Neural crest cell (in vitro differentiated cells): ENCODE measurements around the gene SNAP25. TPM values are rescaled to one million over a fixed set of nuclear protein-coding genes. Genes with fewer than 3 reads are reported as not detected.

ENCODE experiments used
- DNase-seq: peaks from one replicate; pipeline ENCODE4 v3.0.0; 2021; ENCODE audit warnings: low read depth, mixed read lengths, low spot score
- H3K27ac Mint-ChIP-seq: one replicate; pipeline ENCODE4 v1.8.0; 2021; ENCODE audit warnings: mild to moderate bottlenecking, mixed read lengths; ENCODE audit not compliant: unreplicated experiment
- H3K27me3 Mint-ChIP-seq: 2 replicates; pipeline ENCODE4 v1.8.0; 2021; ENCODE audit warnings: low read depth, mild to moderate bottlenecking, mixed read lengths
- H3K36me3 Mint-ChIP-seq: 2 replicates; pipeline ENCODE4 v1.8.0; 2021; ENCODE audit warnings: low read depth, mild to moderate bottlenecking, mixed read lengths
- H3K4me1 Mint-ChIP-seq: 2 replicates; pipeline ENCODE4 v1.8.0; 2021; ENCODE audit warnings: mixed read lengths
- H3K4me3 Mint-ChIP-seq: one replicate; pipeline ENCODE4 v1.8.0; 2021; ENCODE audit warnings: mild to moderate bottlenecking, mixed read lengths
- H3K9me3 Mint-ChIP-seq: 2 replicates; pipeline ENCODE4 v1.8.0; 2021; ENCODE audit warnings: mixed read lengths
- CTCF ChIP-seq: fragments of 200-600 bp; sonication (generic); conservative IDR thresholded peaks from 2 replicates; pipeline ENCODE4 v1.5.0; 2021; ENCODE audit warnings: antibody characterized with exemption, mild to moderate bottlenecking
- total RNA-seq: library from RNA; stranded (reverse); gene quantifications from 2 replicates; pipeline ENCODE4 v1.2.1, GENCODE V29; 2021

The SNAP25 gene
- total RNA-seq, 1 donor from 2014 or later, result 9.2 TPM

- Mint-ChIP-seq H3K9me3 (peaks cover 5% of the 10 kb centered on the region), H3K36me3 (peaks cover 15% of the 10 kb centered on the region), H3K27ac (no peak overlapping the region), H3K4me3 (no peak overlapping the region), H3K4me1 (peaks cover 8% of the 10 kb centered on the region), H3K27me3 (no peaks in the 10 kb centered on the region)
- TF ChIP-seq CTCF, result no peak
- DNase-seq, result no peak
Measured at GRCh38 chr20:10306440-10307358, 88.1 kb downstream of the SNAP25 start.

DNA sequence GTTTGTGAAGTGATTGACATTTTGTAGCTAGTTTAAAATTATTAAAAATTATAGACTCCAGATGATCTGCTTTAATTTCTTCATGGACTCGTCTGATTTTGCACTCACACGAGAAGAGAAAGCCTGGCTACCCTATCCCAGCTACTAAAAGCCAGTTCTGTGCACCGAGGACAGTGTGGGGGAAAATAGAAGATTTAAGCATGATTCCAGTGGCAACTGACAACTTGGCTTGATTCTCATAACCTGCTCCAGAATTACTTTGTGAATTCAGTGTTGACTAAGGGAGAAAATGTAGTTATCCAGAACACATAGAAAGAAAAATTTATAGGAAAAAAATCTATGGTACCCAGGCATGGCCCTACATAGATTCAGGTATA lies 88.7 kb downstream of the SNAP25 start:
- H3K9me3 Mint-ChIP-seq, result peaks cover 5% of the 10 kb centered on the region
- H3K4me1 Mint-ChIP-seq, result peaks cover 8% of the 10 kb centered on the region
- no peaks in the 10 kb centered on the region for H3K27me3 Mint-ChIP-seq
- no peak for DNase-seq
- no peak overlapping the region for H3K27ac Mint-ChIP-seq
- H3K4me3 Mint-ChIP-seq, result no peak overlapping the region
- peaks cover 15% of the 10 kb centered on the region for H3K36me3 Mint-ChIP-seq
- TF ChIP-seq CTCF, result no peak

GRCh38 chr20:10308652-10309051 lies 90.0 kb downstream of the SNAP25 start:
- H3K4me1 Mint-ChIP-seq, result peaks cover 8% of the 10 kb centered on the region
- no peak overlapping the region for H3K4me3 Mint-ChIP-seq
- H3K27ac Mint-ChIP-seq, result no peak overlapping the region
- no peak for TF ChIP-seq CTCF
- peaks cover 15% of the 10 kb centered on the region for H3K36me3 Mint-ChIP-seq
- H3K9me3 Mint-ChIP-seq, result peaks cover 5% of the 10 kb centered on the region
- H3K27me3 Mint-ChIP-seq, result no peaks in the 10 kb centered on the region
- no peak for DNase-seq

GRCh38 chr20:10309326-10309725 lies 90.7 kb downstream of the SNAP25 start:
- DNase-seq, result no peak
- Mint-ChIP-seq H3K9me3 (peaks cover 5% of the 10 kb centered on the region), H3K36me3 (peaks cover 15% of the 10 kb centered on the region), H3K27ac (no peak overlapping the region), H3K4me1 (peaks cover 8% of the 10 kb centered on the region), H3K27me3 (no peaks in the 10 kb centered on the region), H3K4me3 (no peak overlapping the region)
- no peak for TF ChIP-seq CTCF

- Mint-ChIP-seq H3K27ac (no peak overlapping the region), H3K27me3 (peaks cover 5% of the 10 kb centered on the region), H3K9me3 (peaks cover 13% of the 10 kb centered on the region), H3K4me3 (no peak overlapping the region), H3K36me3 (peaks cover 15% of the 10 kb centered on the region), H3K4me1 (no peaks in the 10 kb centered on the region)
- no peak for TF ChIP-seq CTCF
- no peak for DNase-seq
Measured at GRCh38 chr20:10312111-10312510, 93.5 kb downstream of the SNAP25 start.
